NT2/D1 (cell line): ENCODE data around the gene ZNF17.

Experiments
- SUZ12 ChIP-seq: IDR thresholded peaks from 2 replicates; pipeline ENCODE4 v1.6.1; 2011; ENCODE audit not compliant: insufficient read length, insufficient read depth; ENCODE audit errors: extremely low read depth
- YY1 ChIP-seq: IDR thresholded peaks from 2 replicates; pipeline ENCODE4 v1.6.1; 2011; ENCODE audit not compliant: insufficient read length, insufficient read depth
- ZNF274 ChIP-seq: IDR thresholded peaks from 2 replicates; pipeline ENCODE4 v1.6.1; 2011; ENCODE audit warnings: mild to moderate bottlenecking, low read depth, low read length

GRCh38 chr19:57410877-57411671 is at the start of gene ZNF17:
- TF ChIP-seq YY1 (peak; percentile 83), ZNF274 (no peak), SUZ12 (no peak)
